GM12878 (cell line): ENCODE results near the gene NPL. TPM values are rescaled to one million over a fixed set of nuclear protein-coding genes. Genes with fewer than 3 reads are reported as not detected.

Experiments
- CEBPB ChIP-seq, 2 experiments: fragments of 150-350 bp in 1 of 2; IDR thresholded peaks; 2 replicates each; pipeline ENCODE4 v1.6.1; 2012 to 2014; ENCODE audit warnings: low read depth in 2 of 2, low read length in 2 of 2, borderline replicate concordance in 1 of 2, inconsistent platforms in 1 of 2
- EZH2 ChIP-seq: IDR thresholded peaks from 2 replicates; pipeline ENCODE4 v1.6.1; 2012; ENCODE audit warnings: low read depth, mild to moderate bottlenecking, control low read depth, inconsistent platforms, low read length, borderline replicate concordance; ENCODE audit not compliant: control insufficient read depth
- NFIC ChIP-seq: IDR thresholded peaks from 2 replicates; pipeline ENCODE4 v1.6.1; 2012; ENCODE audit warnings: low read depth, mild to moderate bottlenecking, inconsistent platforms, low read length, moderate library complexity
- NR2C2 ChIP-seq: IDR thresholded peaks from 2 replicates; pipeline ENCODE4 v1.6.1; 2011; ENCODE audit warnings: borderline replicate concordance, low read depth; ENCODE audit not compliant: control insufficient read depth, insufficient read length
- polyA plus RNA-seq, 11 experiments: library from polyadenylated mRNA; depleted of rRNA in 4 of 11; unstranded in 6 of 11; stranded (reverse) in 5 of 11; fragments of >200 nt; fragmentation: Nextera tagmentation in 4 of 11; fragmentation: Illumina TruSeq in 1 of 11; extraction: Ambion mirVana in 4 of 11; extraction: Trizol in 1 of 11; gene quantifications; 1 replicate in 1 of 11; 2 replicates in 10 of 11; pipeline versions ENCODE4 v1.2.1 to v1.2.3, GENCODE V29; 2011 to 2016; ENCODE audit warnings: inconsistent platforms in 2 of 11, missing spikeins in 2 of 11, low read depth in 1 of 11
- total RNA-seq, 4 experiments: library from RNA; depleted of rRNA in 3 of 4; stranded (reverse); fragments of >200 nt in 3 of 4; fragmentation: Illumina TruSeq in 1 of 4; extraction: Trizol in 1 of 4; gene quantifications; 2 replicates each; pipeline versions ENCODE4 v1.2.1 to v1.2.3, GENCODE V29; 2013 to 2021
- TF ChIP-seq, protein P1 (sequence below): fragments of 150-350 bp; IDR thresholded peaks from 2 replicates; pipeline ENCODE4 v1.6.1; 2014; ENCODE audit warnings: mild to moderate bottlenecking, low read depth, low read length
- TF ChIP-seq, protein P2 (sequence below): fragments of 450-650 bp; IDR thresholded peaks from 2 replicates; pipeline ENCODE4 v1.6.1; 2014; ENCODE audit warnings: mild to moderate bottlenecking
- TF ChIP-seq, protein P3 (sequence below): IDR thresholded peaks from 2 replicates; pipeline ENCODE4 v1.6.1; 2012; ENCODE audit warnings: mild to moderate bottlenecking, low read depth, low read length

NPL gene
- total and polyA plus RNA-seq, 10 of the 15 experiments (the other 5 are each of a cell fraction or from before 2014, with no cell fraction given): 5.3 to 19.2 (median 10.0) TPM

DNA sequence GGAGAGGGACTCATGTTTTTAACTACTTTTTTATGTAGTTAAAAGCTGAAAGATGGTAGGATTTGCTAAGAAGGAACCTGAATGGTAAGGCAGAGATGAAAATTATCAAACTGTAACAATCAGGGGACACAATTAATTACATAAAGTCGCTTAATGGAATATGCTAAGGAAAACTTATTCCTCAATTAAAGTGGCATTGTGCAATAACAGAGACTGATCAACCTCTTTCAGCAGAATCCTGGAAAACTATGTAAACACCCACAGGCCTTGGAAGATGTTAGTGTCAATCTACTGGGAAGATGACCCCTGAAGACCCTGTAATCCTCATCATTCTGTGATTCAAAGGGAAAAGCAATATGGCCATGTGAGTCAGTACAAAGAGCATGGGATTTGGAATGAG, 46.8 kb upstream of the NPL start (continued):
- TF ChIP-seq, protein P1, sequence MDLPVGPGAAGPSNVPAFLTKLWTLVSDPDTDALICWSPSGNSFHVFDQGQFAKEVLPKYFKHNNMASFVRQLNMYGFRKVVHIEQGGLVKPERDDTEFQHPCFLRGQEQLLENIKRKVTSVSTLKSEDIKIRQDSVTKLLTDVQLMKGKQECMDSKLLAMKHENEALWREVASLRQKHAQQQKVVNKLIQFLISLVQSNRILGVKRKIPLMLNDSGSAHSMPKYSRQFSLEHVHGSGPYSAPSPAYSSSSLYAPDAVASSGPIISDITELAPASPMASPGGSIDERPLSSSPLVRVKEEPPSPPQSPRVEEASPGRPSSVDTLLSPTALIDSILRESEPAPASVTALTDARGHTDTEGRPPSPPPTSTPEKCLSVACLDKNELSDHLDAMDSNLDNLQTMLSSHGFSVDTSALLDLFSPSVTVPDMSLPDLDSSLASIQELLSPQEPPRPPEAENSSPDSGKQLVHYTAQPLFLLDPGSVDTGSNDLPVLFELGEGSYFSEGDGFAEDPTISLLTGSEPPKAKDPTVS: no peak
- TF ChIP-seq CEBPB (IDR thresholded peaks at IDR 0.05; ENCODE audit: borderline replicate concordance in 1 of 2, low read depth in 2 of 2, low read length in 2 of 2) (no peak), NFIC (no peak), EZH2 (no peak), NR2C2 (no peak)
- TF ChIP-seq, protein P2, sequence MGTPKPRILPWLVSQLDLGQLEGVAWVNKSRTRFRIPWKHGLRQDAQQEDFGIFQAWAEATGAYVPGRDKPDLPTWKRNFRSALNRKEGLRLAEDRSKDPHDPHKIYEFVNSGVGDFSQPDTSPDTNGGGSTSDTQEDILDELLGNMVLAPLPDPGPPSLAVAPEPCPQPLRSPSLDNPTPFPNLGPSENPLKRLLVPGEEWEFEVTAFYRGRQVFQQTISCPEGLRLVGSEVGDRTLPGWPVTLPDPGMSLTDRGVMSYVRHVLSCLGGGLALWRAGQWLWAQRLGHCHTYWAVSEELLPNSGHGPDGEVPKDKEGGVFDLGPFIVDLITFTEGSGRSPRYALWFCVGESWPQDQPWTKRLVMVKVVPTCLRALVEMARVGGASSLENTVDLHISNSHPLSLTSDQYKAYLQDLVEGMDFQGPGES: no peak
- TF ChIP-seq, protein P3, sequence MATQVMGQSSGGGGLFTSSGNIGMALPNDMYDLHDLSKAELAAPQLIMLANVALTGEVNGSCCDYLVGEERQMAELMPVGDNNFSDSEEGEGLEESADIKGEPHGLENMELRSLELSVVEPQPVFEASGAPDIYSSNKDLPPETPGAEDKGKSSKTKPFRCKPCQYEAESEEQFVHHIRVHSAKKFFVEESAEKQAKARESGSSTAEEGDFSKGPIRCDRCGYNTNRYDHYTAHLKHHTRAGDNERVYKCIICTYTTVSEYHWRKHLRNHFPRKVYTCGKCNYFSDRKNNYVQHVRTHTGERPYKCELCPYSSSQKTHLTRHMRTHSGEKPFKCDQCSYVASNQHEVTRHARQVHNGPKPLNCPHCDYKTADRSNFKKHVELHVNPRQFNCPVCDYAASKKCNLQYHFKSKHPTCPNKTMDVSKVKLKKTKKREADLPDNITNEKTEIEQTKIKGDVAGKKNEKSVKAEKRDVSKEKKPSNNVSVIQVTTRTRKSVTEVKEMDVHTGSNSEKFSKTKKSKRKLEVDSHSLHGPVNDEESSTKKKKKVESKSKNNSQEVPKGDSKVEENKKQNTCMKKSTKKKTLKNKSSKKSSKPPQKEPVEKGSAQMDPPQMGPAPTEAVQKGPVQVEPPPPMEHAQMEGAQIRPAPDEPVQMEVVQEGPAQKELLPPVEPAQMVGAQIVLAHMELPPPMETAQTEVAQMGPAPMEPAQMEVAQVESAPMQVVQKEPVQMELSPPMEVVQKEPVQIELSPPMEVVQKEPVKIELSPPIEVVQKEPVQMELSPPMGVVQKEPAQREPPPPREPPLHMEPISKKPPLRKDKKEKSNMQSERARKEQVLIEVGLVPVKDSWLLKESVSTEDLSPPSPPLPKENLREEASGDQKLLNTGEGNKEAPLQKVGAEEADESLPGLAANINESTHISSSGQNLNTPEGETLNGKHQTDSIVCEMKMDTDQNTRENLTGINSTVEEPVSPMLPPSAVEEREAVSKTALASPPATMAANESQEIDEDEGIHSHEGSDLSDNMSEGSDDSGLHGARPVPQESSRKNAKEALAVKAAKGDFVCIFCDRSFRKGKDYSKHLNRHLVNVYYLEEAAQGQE: no peak
